GM12878 (cell line): Measurements from ENCODE around the gene RASA1. TPM values are rescaled to one million over a fixed set of nuclear protein-coding genes. Genes with fewer than 3 reads are reported as not detected.

Source experiments
- ATAC-seq: fragments of 200-7000 bp; cut with Tn5 transposase; 3 replicates; pipeline ENCODE4 v1.9.1; 2020; ENCODE audit warnings: mild to moderate bottlenecking, moderate library complexity
- BruUV-seq: library from RNA; stranded (reverse); fragments of 400-500 nt; replicated peaks from 2 replicates; lab custom pipeline; 2021; lab: Mats Ljungman, UMichigan
- CTCF ChIA-PET: fragments of 300-600 bp; sonication (Branson Sonifier 250); formaldehyde crosslinking; extraction: SDS; loops from one replicate; lab custom pipeline; 2021; ENCODE audit warnings: inconsistent platforms; lab: Yijun Ruan, JAX
- POLR2A ChIA-PET: fragments of 350-600 bp; formaldehyde crosslinking; extraction: SDS; loops from one replicate; lab custom pipeline; 2021; ENCODE audit warnings: inconsistent platforms; lab: Charles Lee
- RAD21 ChIA-PET: fragments of 300-600 bp; sonication (Branson Sonifier 250); formaldehyde crosslinking; loops from one replicate; lab custom pipeline; 2023; ENCODE audit warnings: antibody characterized with exemption; ENCODE audit not compliant: unreplicated experiment; lab: Charles Lee
- SMC1A ChIA-PET: fragments of 300-600 bp; sonication (Branson Sonifier 250); formaldehyde crosslinking; loops from one replicate; lab custom pipeline; 2023; ENCODE audit not compliant: unreplicated experiment, uncharacterized antibody; lab: Charles Lee
- DNase-seq: peaks from one replicate; pipeline ENCODE4 v3.0.0-alpha.2; 2011; ENCODE audit warnings: low read depth, low spot score
- FAIRE-seq: peaks from 3 replicates; lab custom pipeline; 2011; peaks lifted over from hg19 to GRCh38; lab: Jason Lieb, UNC
- H2AFZ ChIP-seq: 2 replicates; pipeline ENCODE4 v1.6.0; 2011; ENCODE audit warnings: low read depth, low read length, control low read depth; ENCODE audit not compliant: control insufficient read depth
- H3K27ac ChIP-seq: 2 replicates; pipeline ENCODE4 v1.5.1; 2011; ENCODE audit warnings: control low read depth; ENCODE audit not compliant: control insufficient read depth, insufficient read depth
- H3K27me3 ChIP-seq, 2 experiments: replicated peaks in 1 of 2; 2 replicates each; pipeline versions ENCODE4 v1.6.0 to v1.6.1; 2011; ENCODE audit warnings: low read length in 1 of 2; ENCODE audit not compliant: control insufficient read depth in 2 of 2, insufficient read depth in 2 of 2
- H3K36me3 ChIP-seq, 2 experiments: 2 replicates each; pipeline ENCODE4 v1.5.1; 2011; ENCODE audit warnings: low read length in 1 of 2; ENCODE audit not compliant: control insufficient read depth in 2 of 2, insufficient read depth in 2 of 2
- H3K4me1 ChIP-seq: 2 replicates; pipeline ENCODE4 v1.6.1; 2011; ENCODE audit warnings: mild to moderate bottlenecking, low read length, moderate library complexity, mixed read lengths; ENCODE audit not compliant: control insufficient read depth, insufficient read depth
- H3K4me2 ChIP-seq: 2 replicates; pipeline ENCODE4 v1.6.0; 2011; ENCODE audit warnings: control low read depth; ENCODE audit not compliant: control insufficient read depth, insufficient read depth
- H3K4me3 ChIP-seq: fragments of 200-600 bp; sonication (generic); 2 replicates; pipeline ENCODE4 v1.5.1; 2016
- H3K79me2 ChIP-seq: 2 replicates; pipeline ENCODE4 v1.6.0; 2011; ENCODE audit warnings: low read length; ENCODE audit not compliant: control insufficient read depth, insufficient read depth
- H3K9ac ChIP-seq: 2 replicates; pipeline ENCODE4 v1.8.0; 2011; ENCODE audit warnings: low read length, control low read depth, mixed read lengths; ENCODE audit not compliant: control insufficient read depth, insufficient read depth
- H3K9me3 ChIP-seq: replicated peaks from 3 replicates; pipeline ENCODE4 v1.5.1; 2011; ENCODE audit warnings: mild to moderate bottlenecking, low read length; ENCODE audit not compliant: control insufficient read depth, insufficient read depth
- H4K20me1 ChIP-seq: 2 replicates; pipeline ENCODE4 v1.6.0; 2011; ENCODE audit not compliant: control insufficient read depth, insufficient read depth
- CREM ChIP-seq: IDR thresholded peaks from 2 replicates; pipeline ENCODE4 v1.6.1; 2014; ENCODE audit warnings: antibody characterized with exemption, low read depth
- MTA2 ChIP-seq: fragments of 450-650 bp; IDR thresholded peaks from 2 replicates; pipeline ENCODE4 v1.6.1; 2016; ENCODE audit warnings: low read depth, mild to moderate bottlenecking, moderate library complexity
- WGBS: methylation state at CpG from one replicate; pipeline ENCODE4 v1.1.6; 2016; ENCODE audit warnings: low lambda C conversion rate; ENCODE audit not compliant: insufficient replicate concordance, insufficient coverage; ENCODE audit errors: missing lambda C conversion rate; 5-methylcytosine and 5-hydroxymethylcytosine counted together
- in situ Hi-C: fragments of 300-500 bp; cut with MboI; formaldehyde crosslinking; loops from 9 replicates; pipeline ENCODE4 v1.14.3; 2018; ENCODE audit warnings: mixed read lengths
- intact Hi-C: fragments of 100-400 bp; cut with micrococcal nuclease; formaldehyde crosslinking; loops from one replicate; pipeline ENCODE4 v1.14.2; 2022; ENCODE audit not compliant: unreplicated experiment
- polyA plus RNA-seq, 11 experiments: library from polyadenylated mRNA; depleted of rRNA in 4 of 11; unstranded in 6 of 11; stranded (reverse) in 5 of 11; fragments of >200 nt; fragmentation: Nextera tagmentation in 4 of 11; fragmentation: Illumina TruSeq in 1 of 11; extraction: Ambion mirVana in 4 of 11; extraction: Trizol in 1 of 11; gene quantifications; 1 replicate in 1 of 11; 2 replicates in 10 of 11; pipeline versions ENCODE4 v1.2.1 to v1.2.3, GENCODE V29; 2011 to 2016; ENCODE audit warnings: inconsistent platforms in 2 of 11, missing spikeins in 2 of 11, low read depth in 1 of 11
- small RNA-seq: library from RNA; depleted of rRNA; stranded (forward); fragments of <200 nt; gene quantifications from one replicate; pipeline ENCODE3, GENCODE V24; 2014
- total RNA-seq, 4 experiments: library from RNA; depleted of rRNA in 3 of 4; stranded (reverse); fragments of >200 nt in 3 of 4; fragmentation: Illumina TruSeq in 1 of 4; extraction: Trizol in 1 of 4; gene quantifications; 2 replicates each; pipeline versions ENCODE4 v1.2.1 to v1.2.3, GENCODE V29; 2013 to 2021

RASA1 gene
- total and polyA plus RNA-seq, 10 of the 15 experiments (the other 5 are each of a cell fraction or from before 2014, with no cell fraction given), result 7.8 to 72.3 (median 21.8) TPM

DNA sequence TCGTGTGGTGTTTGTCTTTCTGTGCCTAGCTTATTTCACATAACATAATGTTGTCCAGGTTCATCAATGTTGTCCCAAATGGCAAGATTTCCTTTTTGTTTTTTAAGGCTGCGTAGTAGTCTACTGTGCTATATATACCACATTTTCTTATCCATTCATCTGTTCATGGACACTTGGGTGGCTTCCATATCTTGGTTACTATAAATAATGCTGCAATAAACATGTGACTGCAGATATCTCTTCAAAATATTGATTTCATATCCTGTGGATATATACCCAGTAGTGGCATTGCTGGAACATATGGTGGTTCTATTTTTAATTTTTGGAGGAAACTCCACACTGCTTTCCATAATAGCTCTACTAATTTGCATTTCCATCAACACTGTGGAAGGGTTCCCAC is 170.5 kb downstream of the RASA1 start:
- 33% methylated on average over 2 of the region's 2 CpGs for WGBS
- Histone ChIP-seq H3K4me3 (no peak overlapping the region), H3K9ac (no peak overlapping the region), H3K27me3 (no peaks in the 10 kb centered on the region), H3K79me2 (no peaks in the 10 kb centered on the region), H3K4me2 (no peak overlapping the region), H3K36me3 (no peaks in the 10 kb centered on the region), H4K20me1 (no peaks in the 10 kb centered on the region), H3K4me1 (no peaks in the 10 kb centered on the region), H2AFZ (no peak overlapping the region), H3K27ac (no peak overlapping the region), H3K9me3 (no peaks in the 10 kb centered on the region)
- RAD21 ChIA-PET, result no interaction called here
- in situ Hi-C loops, result no loop called here
- DNase-seq (no peak), FAIRE-seq (no peak), ATAC-seq (no peak)
- POLR2A ChIA-PET, result no interaction called here
- BruUV-seq, result no TSS peak
- TF ChIP-seq CREM (no peak), MTA2 (no peak)
- CTCF ChIA-PET, result no interaction called here
- intact Hi-C loops, result no loop called here
- SMC1A ChIA-PET, result no interaction called here

Small RNA genes lying within 50 kb of the gene (small RNA-seq; reads per million reads assigned to genes)
- gene RN7SL629P (not detected), gene RNU6-606P (not detected), gene RNU6-727P (not detected)

Other genes with a start within 250 kb of the RASA1 start
- 77.2 and 88.9 TPM in 2 replicates for gene CCNH, start 145.0 kb downstream of the RASA1 start, total RNA-seq (2014; rRNA removed)
- gene CCNH, start 145.0 kb downstream of the RASA1 start, total RNA-seq (2014; rRNA removed; fragmentation: Illumina TruSeq; extraction: Trizol), result 92.5 and 94.5 TPM in 2 replicates
- 43.9 and 46.8 TPM in 2 replicates for gene CCNH, start 145.0 kb downstream of the RASA1 start, total RNA-seq (2021)
- gene CCNH, start 145.0 kb downstream of the RASA1 start, polyA plus RNA-seq (2011; rRNA removed), result 73.8 and 103 TPM in 2 replicates
- 85.5 and 102 TPM in 2 replicates for gene CCNH, start 145.0 kb downstream of the RASA1 start, polyA plus RNA-seq (2014; fragmentation: Illumina TruSeq; extraction: Trizol)
- gene CCNH, start 145.0 kb downstream of the RASA1 start, polyA plus RNA-seq (2014; fragmentation: Nextera tagmentation; extraction: Ambion mirVana), result 100 to 1,000 TPM; 110 to 116 TPM
- gene CCNH, start 145.0 kb downstream of the RASA1 start, polyA plus RNA-seq (2014; rRNA removed), result 61.4 and 72.7 TPM in 2 replicates
- gene CCNH, start 145.0 kb downstream of the RASA1 start, polyA plus RNA-seq (2016; fragmentation: Nextera tagmentation; extraction: Ambion mirVana), result 10 to 100 TPM; 76.5 to 88.3 TPM